CD8-positive, alpha-beta memory T cell (primary cell): Measurements from ENCODE around the gene MGMT. TPM values are rescaled to one million over a fixed set of nuclear protein-coding genes. Genes with fewer than 3 reads are reported as not detected.

Experiments used
- CTCF ChIA-PET: fragments of 350-600 bp; sonication (Branson Sonifier 250); formaldehyde crosslinking; loops from one replicate; lab custom pipeline; 2021; ENCODE audit warnings: antibody characterized with exemption; lab: Charles Lee
- POLR2A ChIA-PET: fragments of 350-600 bp; sonication (Branson Sonifier 250); formaldehyde crosslinking; loops from one replicate; lab custom pipeline; 2021; ENCODE audit warnings: antibody characterized with exemption; lab: Charles Lee
- DNase-seq, 5 donors: peaks; one replicate each; pipeline versions ENCODE4 v3.0.0 to v3.0.0-alpha.2; 2020 to 2022; ENCODE audit warnings: mixed read lengths in 1 of 5
- H3K27ac ChIP-seq: one replicate; pipeline ENCODE4 v1.7.0; 2013; ENCODE audit warnings: low read depth, mild to moderate bottlenecking, low read length, moderate library complexity
- H3K27me3 ChIP-seq: 2 replicates; pipeline ENCODE4 v1.7.0; 2013; ENCODE audit warnings: low read length, mild to moderate bottlenecking; ENCODE audit not compliant: insufficient read depth, poor library complexity, severe bottlenecking
- H3K36me3 ChIP-seq: 2 replicates; pipeline ENCODE4 v1.7.0; 2013; ENCODE audit warnings: mild to moderate bottlenecking, low read length, moderate library complexity; ENCODE audit not compliant: insufficient read depth
- H3K4me1 ChIP-seq: 2 replicates; pipeline ENCODE4 v1.7.0; 2013; ENCODE audit warnings: mild to moderate bottlenecking, low read length, moderate library complexity; ENCODE audit not compliant: insufficient read depth
- H3K4me3 ChIP-seq: 2 replicates; pipeline ENCODE4 v1.7.0; 2013; ENCODE audit warnings: mild to moderate bottlenecking, low read length
- H3K9me3 ChIP-seq: 2 replicates; pipeline ENCODE4 v1.7.0; 2013; ENCODE audit warnings: mild to moderate bottlenecking, low read length
- H3K27ac Mint-ChIP-seq, 8 donors: one replicate each; pipeline ENCODE4 v1.8.0; 2020 to 2021; ENCODE audit warnings: mixed read lengths in 8 of 8, mild to moderate bottlenecking in 6 of 8, inconsistent platforms in 3 of 8, moderate library complexity in 3 of 8
- H3K27me3 Mint-ChIP-seq, 2 donors: one replicate each; pipeline ENCODE4 v1.8.0; 2020 to 2021; ENCODE audit warnings: mixed read lengths in 2 of 2, mild to moderate bottlenecking in 1 of 2, moderate library complexity in 1 of 2
- H3K36me3 Mint-ChIP-seq, 3 donors: one replicate each; pipeline ENCODE4 v1.8.0; 2020 to 2021; ENCODE audit warnings: mixed read lengths in 3 of 3, inconsistent platforms in 1 of 3, mild to moderate bottlenecking in 1 of 3
- H3K4me1 Mint-ChIP-seq, 3 donors: one replicate each; pipeline ENCODE4 v1.8.0; 2020 to 2021; ENCODE audit warnings: mixed read lengths in 3 of 3, inconsistent platforms in 1 of 3, mild to moderate bottlenecking in 1 of 3
- H3K4me3 Mint-ChIP-seq, 7 donors: one replicate each; pipeline ENCODE4 v1.8.0; 2020 to 2021; ENCODE audit warnings: mixed read lengths in 7 of 7, mild to moderate bottlenecking in 6 of 7, moderate library complexity in 4 of 7, inconsistent platforms in 2 of 7
- H3K9me3 Mint-ChIP-seq, 5 donors: one replicate each; pipeline ENCODE4 v1.8.0; 2020 to 2022; ENCODE audit warnings: mixed read lengths in 5 of 5, mild to moderate bottlenecking in 3 of 5, moderate library complexity in 2 of 5, inconsistent platforms in 1 of 5
- polyA plus RNA-seq: library from polyadenylated mRNA; unstranded; fragments of 300-500 nt; fragmentation: Illumina TruSeq; gene quantifications from one replicate; pipeline ENCODE4 v1.2.3, GENCODE V29; 2021
- total RNA-seq, 2 experiments: library from RNA; stranded (reverse); gene quantifications; one replicate each; pipeline ENCODE4 v1.2.3, GENCODE V29; 2021

Gene MGMT
- total RNA-seq (10 to 100 TPM; 19.7 to 22.4 TPM), polyA plus RNA-seq (31.7 TPM)

DNA sequence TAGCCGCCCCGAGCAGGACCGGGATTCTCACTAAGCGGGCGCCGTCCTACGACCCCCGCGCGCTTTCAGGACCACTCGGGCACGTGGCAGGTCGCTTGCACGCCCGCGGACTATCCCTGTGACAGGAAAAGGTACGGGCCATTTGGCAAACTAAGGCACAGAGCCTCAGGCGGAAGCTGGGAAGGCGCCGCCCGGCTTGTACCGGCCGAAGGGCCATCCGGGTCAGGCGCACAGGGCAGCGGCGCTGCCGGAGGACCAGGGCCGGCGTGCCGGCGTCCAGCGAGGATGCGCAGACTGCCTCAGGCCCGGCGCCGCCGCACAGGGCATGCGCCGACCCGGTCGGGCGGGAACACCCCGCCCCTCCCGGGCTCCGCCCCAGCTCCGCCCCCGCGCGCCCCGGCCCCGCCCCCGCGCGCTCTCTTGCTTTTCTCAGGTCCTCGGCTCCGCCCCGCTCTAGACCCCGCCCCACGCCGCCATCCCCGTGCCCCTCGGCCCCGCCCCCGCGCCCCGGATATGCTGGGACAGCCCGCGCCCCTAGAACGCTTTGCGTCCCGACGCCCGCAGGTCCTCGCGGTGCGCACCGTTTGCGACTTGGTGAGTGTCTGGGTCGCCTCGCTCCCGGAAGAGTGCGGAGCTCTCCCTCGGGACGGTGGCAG lies at the start of gene MGMT:
MGMT (plus strand) TSS at position 539 of the 656 bp plus-strand sequence.
- peaks cover 18% of the 10 kb centered on the region for H3K4me1 ChIP-seq
- peak within 1 kb of the TSS; percentile 67 for H3K27ac ChIP-seq
- POLR2A ChIA-PET: interaction anchor here (1.0 to 1.3 kb wide), 4 partner anchors 24 to 645 kb away, joined by 3 to 5 read pairs (median 4); partner anchors contain the start of gene C10orf143
- H3K36me3 Mint-ChIP-seq: peaks cover 0 to 17% (median 5%) of the 10 kb centered on the region in 3 donors
- CTCF ChIA-PET: interaction anchor here (0.8 kb wide), 1 partner anchor 643 kb away, joined by 5 read pairs; no protein-coding TSS in a partner anchor
- no peaks in the 10 kb centered on the region for H3K36me3 ChIP-seq
- H3K9me3 ChIP-seq: no peaks in the 10 kb centered on the region
- DNase-seq: peak; percentile 93 to 99 (median 97)
- H3K27ac Mint-ChIP-seq: peak within 1 kb of the TSS; percentile 75 to 94 (median 84)
- peak within 1 kb of the TSS; percentile 84 for H3K4me3 ChIP-seq
- peaks cover 0 to 2% of the 10 kb centered on the region in 2 donors for H3K27me3 Mint-ChIP-seq
- peak within 1 kb of the TSS; percentile 81 to 94 (median 83) for H3K4me3 Mint-ChIP-seq
- no peaks in the 10 kb centered on the region for H3K27me3 ChIP-seq
- peaks cover 16 to 28% (median 21%) of the 10 kb centered on the region in 3 donors for H3K4me1 Mint-ChIP-seq
- H3K9me3 Mint-ChIP-seq: no peaks in the 10 kb centered on the region

DNA sequence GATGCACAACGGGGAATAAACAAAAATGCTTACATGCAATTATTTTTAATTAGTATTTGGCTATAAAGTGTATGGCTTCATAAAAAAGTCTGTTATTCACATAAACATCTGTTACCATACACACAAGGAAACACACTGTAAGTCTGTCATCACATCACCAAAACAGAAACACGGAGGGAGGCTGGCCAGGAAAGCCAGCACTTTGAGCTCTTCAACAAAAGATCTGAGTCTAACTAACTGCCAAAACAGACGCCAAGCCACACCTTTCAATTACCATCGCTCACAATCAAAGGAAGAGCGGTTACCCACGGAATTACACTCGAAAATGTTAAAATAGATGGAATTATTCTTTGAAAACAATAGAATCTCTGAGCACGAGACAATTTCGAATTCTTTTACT lies 49.2 kb upstream of the MGMT start:
- Mint-ChIP-seq H3K27me3 (peaks cover 7 to 14% of the 10 kb centered on the region in 2 donors), H3K36me3 (no peaks in the 10 kb centered on the region), H3K4me3 (no peak overlapping the region), H3K4me1 (no peaks in the 10 kb centered on the region), H3K27ac (no peak overlapping the region), H3K9me3 (no peaks in the 10 kb centered on the region)
- ChIA-PET CTCF (no interaction called here), POLR2A (interaction anchor here (0.8 kb wide), 1 partner anchor 83 kb away, joined by 3 read pairs; no protein-coding TSS in a partner anchor)
- Histone ChIP-seq H3K4me1 (no peaks in the 10 kb centered on the region), H3K9me3 (no peaks in the 10 kb centered on the region), H3K27me3 (no peaks in the 10 kb centered on the region), H3K27ac (no peak overlapping the region), H3K4me3 (no peak overlapping the region), H3K36me3 (no peaks in the 10 kb centered on the region)
- no peak for DNase-seq

DNA sequence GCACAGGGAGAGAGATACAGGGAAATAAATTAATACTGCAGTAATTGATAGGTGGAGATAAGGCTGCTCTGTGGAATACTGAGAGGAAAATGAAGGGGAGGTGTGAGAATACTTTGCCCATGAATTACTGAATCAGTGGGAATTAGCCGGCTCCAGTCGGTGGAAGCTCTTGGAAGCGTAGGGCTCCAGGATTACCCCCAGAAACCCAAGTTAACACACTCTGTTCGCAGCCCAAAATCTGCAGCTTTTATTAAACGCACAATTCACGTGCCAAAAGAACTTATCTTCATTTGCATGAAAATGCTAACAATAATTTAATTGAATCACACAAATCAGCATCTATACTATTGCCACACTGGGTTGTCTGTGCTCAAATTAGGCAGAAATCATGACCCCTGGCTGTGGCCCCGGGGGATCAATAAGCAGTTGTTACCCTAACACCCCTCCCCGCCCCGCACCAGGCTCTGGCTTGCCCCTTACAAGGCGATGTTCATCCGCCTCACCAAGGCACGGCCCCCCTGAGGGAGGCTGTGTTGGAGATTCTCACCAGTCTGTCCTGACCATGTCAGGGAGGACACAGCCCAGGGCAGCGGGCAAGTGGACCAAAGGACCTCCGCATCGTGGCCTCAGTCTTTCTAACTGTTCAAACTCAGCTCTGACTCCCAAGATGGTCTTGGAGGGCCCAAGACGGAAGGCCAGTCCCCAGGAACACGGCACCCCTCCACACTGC lies 48.4 kb upstream of the MGMT start:
- H3K9me3 Mint-ChIP-seq: no peaks in the 10 kb centered on the region
- DNase-seq: no peak
- Histone ChIP-seq H3K9me3 (no peaks in the 10 kb centered on the region), H3K27me3 (no peaks in the 10 kb centered on the region), H3K27ac (no peak overlapping the region), H3K4me1 (no peaks in the 10 kb centered on the region), H3K36me3 (no peaks in the 10 kb centered on the region), H3K4me3 (no peak overlapping the region)
- ChIA-PET POLR2A (interaction anchor here (0.8 kb wide), 1 partner anchor 82 kb away, joined by 3 read pairs; no protein-coding TSS in a partner anchor), CTCF (no interaction called here)
- H3K4me1 Mint-ChIP-seq: no peaks in the 10 kb centered on the region
- no peak overlapping the region for H3K4me3 Mint-ChIP-seq
- no peaks in the 10 kb centered on the region for H3K36me3 Mint-ChIP-seq
- H3K27me3 Mint-ChIP-seq: peaks cover 8 to 15% of the 10 kb centered on the region in 2 donors
- peak overlapping the region in 1 of 8 donors; percentile 14 for H3K27ac Mint-ChIP-seq

DNA sequence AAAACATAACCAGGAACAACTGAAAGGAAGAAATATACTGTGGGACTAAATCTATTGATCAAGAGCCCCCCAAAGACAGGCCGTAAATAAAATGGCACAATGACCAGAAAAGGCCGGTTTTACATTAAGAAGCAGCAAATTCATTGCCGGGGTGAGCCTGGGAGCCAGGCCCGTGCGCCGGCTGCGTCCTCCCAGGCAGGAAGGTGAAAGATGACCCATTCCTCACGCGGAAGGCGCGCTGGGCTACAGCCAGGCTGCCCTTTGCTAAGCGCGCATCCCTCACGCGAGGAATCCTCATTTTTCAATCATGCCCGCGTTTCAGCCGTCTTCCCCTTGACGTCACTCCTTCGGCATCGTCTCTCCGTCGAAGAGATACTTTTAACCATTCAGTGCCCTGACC lies 47.6 kb upstream of the MGMT start:
- DNase-seq: no peak
- H3K27ac ChIP-seq: no peak overlapping the region
- Mint-ChIP-seq H3K4me1 (no peaks in the 10 kb centered on the region), H3K27me3 (peaks cover 8 to 15% of the 10 kb centered on the region in 2 donors), H3K36me3 (no peaks in the 10 kb centered on the region), H3K27ac (no peak overlapping the region), H3K9me3 (no peaks in the 10 kb centered on the region), H3K4me3 (no peak overlapping the region)
- ChIA-PET CTCF (no interaction called here), POLR2A (no interaction called here)
- H3K9me3 ChIP-seq: no peaks in the 10 kb centered on the region
- no peaks in the 10 kb centered on the region for H3K4me1 ChIP-seq
- no peaks in the 10 kb centered on the region for H3K27me3 ChIP-seq
- no peak overlapping the region for H3K4me3 ChIP-seq
- H3K36me3 ChIP-seq: no peaks in the 10 kb centered on the region

DNA sequence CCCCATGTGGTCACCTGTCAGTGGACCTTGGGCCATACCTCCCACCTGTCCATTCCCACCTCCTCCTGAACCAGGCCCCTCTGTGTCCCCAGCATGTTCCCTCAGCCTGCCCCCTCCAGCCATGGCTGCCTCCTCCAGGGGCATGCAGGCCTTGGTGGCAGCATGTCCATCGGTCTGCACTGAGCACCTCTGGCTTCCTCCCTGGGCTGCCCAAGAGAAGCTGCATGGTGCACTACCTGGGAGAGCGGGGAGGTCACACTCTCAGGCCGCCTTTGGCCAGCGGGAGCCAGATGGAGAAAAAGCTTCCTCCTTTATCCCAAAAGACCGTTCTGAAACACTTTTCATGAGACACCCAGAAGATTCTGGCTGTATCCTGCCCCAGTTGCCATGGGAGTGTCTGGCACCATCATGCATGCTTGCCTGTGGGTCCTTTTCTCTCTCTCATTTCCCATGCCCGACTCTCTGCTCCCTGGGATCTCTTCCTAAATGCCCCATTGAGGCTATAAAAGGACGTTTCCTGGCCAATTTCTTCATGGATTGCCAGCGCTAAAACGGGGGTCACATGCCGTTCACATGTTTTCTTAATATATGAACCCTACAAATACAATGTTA lies 45.5 kb upstream of the MGMT start:
- Histone ChIP-seq H3K27ac (no peak overlapping the region), H3K27me3 (no peaks in the 10 kb centered on the region), H3K4me1 (no peaks in the 10 kb centered on the region), H3K9me3 (no peaks in the 10 kb centered on the region), H3K36me3 (no peaks in the 10 kb centered on the region), H3K4me3 (no peak overlapping the region)
- Mint-ChIP-seq H3K27me3 (peaks cover 6 to 19% of the 10 kb centered on the region in 2 donors), H3K4me1 (no peaks in the 10 kb centered on the region), H3K27ac (peak overlapping the region in 1 of 8 donors; percentile 44), H3K9me3 (no peaks in the 10 kb centered on the region), H3K36me3 (no peaks in the 10 kb centered on the region), H3K4me3 (no peak overlapping the region)
- no peak for DNase-seq
- ChIA-PET CTCF (no interaction called here), POLR2A (no interaction called here)

DNA sequence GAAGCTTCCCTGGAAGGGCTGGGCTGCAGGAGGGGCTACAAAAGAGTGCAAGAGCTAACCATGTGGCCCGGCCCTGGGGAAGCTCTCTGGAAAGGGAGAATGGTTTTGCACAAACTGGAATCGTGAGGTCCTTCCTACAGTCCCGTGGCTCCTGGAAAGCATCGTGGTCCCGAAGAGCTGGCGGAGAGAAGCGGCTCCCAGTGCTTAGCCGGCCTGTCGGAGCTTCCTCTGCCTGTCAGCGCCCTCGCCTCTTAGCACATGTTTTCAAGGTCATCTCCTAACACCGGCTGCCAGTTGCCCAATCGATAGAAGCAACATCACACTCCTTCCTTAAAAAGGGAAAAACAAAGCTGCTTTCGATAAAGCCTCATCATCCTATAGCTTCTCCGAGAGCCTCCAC lies 42.1 kb upstream of the MGMT start:
- Histone ChIP-seq H3K36me3 (no peaks in the 10 kb centered on the region), H3K27me3 (no peaks in the 10 kb centered on the region), H3K4me1 (no peaks in the 10 kb centered on the region), H3K4me3 (no peak overlapping the region), H3K9me3 (no peaks in the 10 kb centered on the region), H3K27ac (no peak overlapping the region)
- H3K9me3 Mint-ChIP-seq: no peaks in the 10 kb centered on the region
- H3K27me3 Mint-ChIP-seq: peaks cover 2 to 16% of the 10 kb centered on the region in 2 donors
- H3K4me3 Mint-ChIP-seq: no peak overlapping the region
- no peaks in the 10 kb centered on the region for H3K4me1 Mint-ChIP-seq
- ChIA-PET CTCF (no interaction called here), POLR2A (no interaction called here)
- H3K36me3 Mint-ChIP-seq: no peaks in the 10 kb centered on the region
- no peak overlapping the region for H3K27ac Mint-ChIP-seq
- DNase-seq: no peak

DNA sequence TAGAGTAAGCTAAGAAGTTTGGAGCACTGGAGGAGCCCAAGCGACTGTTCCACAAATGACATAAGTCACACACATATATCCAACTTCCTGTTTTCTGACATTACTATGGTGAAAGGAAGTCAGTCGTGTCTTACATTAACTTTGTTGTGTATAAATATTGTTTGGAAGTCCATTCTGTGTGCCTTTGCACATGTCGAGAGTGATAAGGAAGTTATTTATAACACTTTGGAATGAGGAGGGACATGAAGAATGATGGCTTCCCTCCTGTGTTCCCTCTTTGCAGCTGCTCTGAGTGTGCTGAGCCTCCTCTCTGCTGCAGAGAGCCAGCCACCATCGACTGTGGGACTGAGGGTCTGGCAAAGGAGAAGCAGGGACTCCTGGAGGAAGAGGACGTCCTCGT lies 40.4 kb upstream of the MGMT start:
- H3K27ac ChIP-seq: no peak overlapping the region
- POLR2A ChIA-PET: no interaction called here

DNA sequence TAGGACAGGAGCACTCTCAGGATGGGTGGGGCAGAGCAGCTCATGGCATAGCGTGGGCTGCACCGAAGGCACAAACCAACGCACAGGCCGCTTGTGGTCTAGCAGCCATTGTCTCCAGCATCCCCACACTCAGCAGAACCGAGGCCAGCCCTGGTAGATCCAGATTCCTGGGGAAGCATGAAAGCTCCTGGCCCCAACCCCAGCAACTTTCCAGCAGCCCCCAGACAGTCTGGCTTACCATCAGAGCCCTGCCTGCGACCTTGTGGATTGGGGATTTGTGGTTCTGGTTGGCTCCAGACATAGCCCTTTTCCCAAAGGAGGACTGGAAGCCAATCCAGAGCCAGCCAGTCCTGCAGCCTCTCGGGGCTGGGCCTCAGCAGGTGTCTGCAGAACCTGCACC lies 33.8 kb upstream of the MGMT start:
- no peak for DNase-seq
- no peaks in the 10 kb centered on the region for H3K9me3 ChIP-seq
- H3K4me3 Mint-ChIP-seq: no peak overlapping the region
- no peaks in the 10 kb centered on the region for H3K36me3 ChIP-seq
- peaks cover 0 to 2% (median 0%) of the 10 kb centered on the region in 5 donors for H3K9me3 Mint-ChIP-seq
- no peaks in the 10 kb centered on the region for H3K36me3 Mint-ChIP-seq
- no peaks in the 10 kb centered on the region for H3K27me3 ChIP-seq
- peaks cover 12 to 29% of the 10 kb centered on the region in 2 donors for H3K27me3 Mint-ChIP-seq
- H3K4me3 ChIP-seq: no peak overlapping the region
- no peaks in the 10 kb centered on the region for H3K4me1 ChIP-seq
- ChIA-PET POLR2A (no interaction called here), CTCF (no interaction called here)
- no peaks in the 10 kb centered on the region for H3K4me1 Mint-ChIP-seq
- no peak overlapping the region for H3K27ac Mint-ChIP-seq
- no peak overlapping the region for H3K27ac ChIP-seq

More for the DNA sequence above, 40.4 kb upstream of the MGMT start:
- H3K9me3 Mint-ChIP-seq: no peaks in the 10 kb centered on the region
- H3K4me1 Mint-ChIP-seq: no peaks in the 10 kb centered on the region
- H3K27ac Mint-ChIP-seq: no peak overlapping the region
- H3K36me3 Mint-ChIP-seq: no peaks in the 10 kb centered on the region
- H3K27me3 Mint-ChIP-seq: peaks cover 2 to 19% of the 10 kb centered on the region in 2 donors
- no peak for DNase-seq
- Histone ChIP-seq H3K36me3 (no peaks in the 10 kb centered on the region), H3K27me3 (no peaks in the 10 kb centered on the region), H3K4me1 (no peaks in the 10 kb centered on the region), H3K9me3 (no peaks in the 10 kb centered on the region), H3K4me3 (no peak overlapping the region)
- no peak overlapping the region for H3K4me3 Mint-ChIP-seq
- CTCF ChIA-PET: no interaction called here
